HepG2 (cell line): ENCODE results near the gene ZNF582. TPM values are rescaled to one million over a fixed set of nuclear protein-coding genes. Genes with fewer than 3 reads are reported as not detected.

Experiments
- CREB1 ChIP-seq, 2 experiments: fragments of 450-650 bp in 1 of 2; IDR thresholded peaks; 2 replicates each; pipeline ENCODE4 v1.6.1; 2016 to 2017; ENCODE audit warnings: control low read depth in 1 of 2, mild to moderate bottlenecking in 1 of 2, missing compliant biosample characterization in 1 of 2, missing genetic modification characterization in 1 of 2
- HNRNPUL1 ChIP-seq: fragments of 200-400 bp; formaldehyde crosslinking; IDR thresholded peaks from 2 replicates; pipeline ENCODE4 v1.6.1; 2017; ENCODE audit warnings: low read depth, mild to moderate bottlenecking, low read length, moderate library complexity
- HOXA3 ChIP-seq: sonication (generic); formaldehyde crosslinking; IDR thresholded peaks from 2 replicates; pipeline ENCODE4 v1.5.0; 2020; ENCODE audit warnings: missing genetic modification reagents
- KLF16 ChIP-seq, 2 experiments: sonication (generic) in 1 of 2; formaldehyde crosslinking in 1 of 2; IDR thresholded peaks; 2 replicates each; pipeline versions ENCODE4 v1.6.1 to v1.8.0; 2016 to 2023; ENCODE audit warnings: missing genetic modification reagents in 2 of 2, missing compliant biosample characterization in 1 of 2
- RFX5 ChIP-seq: IDR thresholded peaks from 2 replicates; pipeline ENCODE4 v1.6.1; 2011; ENCODE audit warnings: low read depth, low read length, improper control_type of control experiment
- SIX4 ChIP-seq: sonication (generic); formaldehyde crosslinking; IDR thresholded peaks from 2 replicates; pipeline ENCODE4 v1.4.0; 2020; ENCODE audit warnings: missing genetic modification reagents
- SP4 ChIP-seq: sonication (generic); formaldehyde crosslinking; IDR thresholded peaks from 2 replicates; pipeline ENCODE4 v1.8.1; 2023; ENCODE audit warnings: mild to moderate bottlenecking, missing genetic modification reagents
- STAT5B ChIP-seq: sonication (generic); formaldehyde crosslinking; IDR thresholded peaks from 2 replicates; pipeline ENCODE4 v1.4.0; 2020; ENCODE audit warnings: missing genetic modification reagents
- TCF7 ChIP-seq: sonication (generic); IDR thresholded peaks from 2 replicates; pipeline ENCODE4 v1.6.1; 2016; ENCODE audit warnings: antibody characterized with exemption, low read depth
- TGIF2 ChIP-seq: IDR thresholded peaks from 2 replicates; pipeline ENCODE4 v1.6.1; 2016; ENCODE audit warnings: control low read depth, missing compliant biosample characterization
- ZC3H4 ChIP-seq: sonication (generic); formaldehyde crosslinking; IDR thresholded peaks from 2 replicates; pipeline ENCODE4 v1.4.0; 2020; ENCODE audit warnings: missing genetic modification reagents, borderline replicate concordance
- ZNF121 ChIP-seq: sonication (generic); formaldehyde crosslinking; IDR thresholded peaks from 2 replicates; pipeline ENCODE4 v1.5.0; 2020; ENCODE audit warnings: mild to moderate bottlenecking, missing genetic modification reagents
- ZNF160 ChIP-seq: sonication (generic); formaldehyde crosslinking; IDR thresholded peaks from 2 replicates; pipeline ENCODE4 v1.8.0; 2022; ENCODE audit warnings: mild to moderate bottlenecking, inconsistent platforms, missing genetic modification reagents
- ZNF326 ChIP-seq: sonication (generic); formaldehyde crosslinking; IDR thresholded peaks from 2 replicates; pipeline ENCODE4 v1.4.0; 2020; ENCODE audit warnings: missing genetic modification reagents, borderline replicate concordance
- ZNF564 ChIP-seq: sonication (generic); formaldehyde crosslinking; IDR thresholded peaks from 2 replicates; pipeline ENCODE4 v1.8.1; 2023; ENCODE audit warnings: mild to moderate bottlenecking, missing genetic modification reagents
- ZNF572 ChIP-seq: sonication (generic); formaldehyde crosslinking; IDR thresholded peaks from 2 replicates; pipeline ENCODE4 v1.5.1; 2020; ENCODE audit warnings: mild to moderate bottlenecking, missing genetic modification reagents
- ZNF746 ChIP-seq: sonication (generic); formaldehyde crosslinking; IDR thresholded peaks from 2 replicates; pipeline ENCODE4 v1.8.0; 2022; ENCODE audit warnings: mild to moderate bottlenecking, missing genetic modification reagents
- ZNF780A ChIP-seq: sonication (generic); formaldehyde crosslinking; IDR thresholded peaks from 2 replicates; pipeline ENCODE4 v1.8.0; 2022; ENCODE audit warnings: mild to moderate bottlenecking, missing genetic modification reagents, moderate library complexity
- polyA plus RNA-seq, 8 experiments: library from polyadenylated mRNA; depleted of rRNA in 3 of 8; stranded (reverse) in 7 of 8; unstranded in 1 of 8; fragments of >200 nt; fragmentation: Illumina TruSeq in 4 of 8; extraction: Trizol in 4 of 8; gene quantifications; 2 replicates each; pipeline versions ENCODE4 v1.2.1 to v1.2.3, GENCODE V29; 2011 to 2016; ENCODE audit warnings: low read depth in 4 of 8, missing spikeins in 1 of 8, mixed read lengths in 1 of 8; ENCODE audit not compliant: insufficient read depth in 1 of 8
- total RNA-seq, 5 experiments: library from RNA; depleted of rRNA; stranded (reverse); fragments of >200 nt; fragmentation: Illumina TruSeq; extraction: Trizol; gene quantifications; 2 replicates each; pipeline ENCODE4 v1.2.3, GENCODE V29; 2016; ENCODE audit warnings: low read depth in 1 of 5
- TF ChIP-seq, protein P1 (sequence below): IDR thresholded peaks from 2 replicates; pipeline ENCODE4 v1.6.1; 2016; ENCODE audit warnings: mild to moderate bottlenecking, missing biosample characterization, missing genetic modification reagents
- TF ChIP-seq, protein P2 (sequence below): IDR thresholded peaks from 2 replicates; pipeline ENCODE4 v1.6.1; 2016; ENCODE audit warnings: missing genetic modification reagents, missing compliant biosample characterization
- TF ChIP-seq, protein P3 (sequence below): sonication (generic); formaldehyde crosslinking; IDR thresholded peaks from 2 replicates; pipeline ENCODE4 v1.5.0; 2020; ENCODE audit warnings: missing genetic modification reagents
- TF ChIP-seq, protein P4 (sequence below): sonication (generic); IDR thresholded peaks from 2 replicates; pipeline ENCODE4 v1.6.1; 2016; ENCODE audit warnings: low read depth, borderline replicate concordance
- TF ChIP-seq, protein P5 (sequence below): sonication (generic); formaldehyde crosslinking; IDR thresholded peaks from 2 replicates; pipeline ENCODE4 v1.4.0; 2020; ENCODE audit warnings: mild to moderate bottlenecking, low read depth, missing genetic modification reagents
- TF ChIP-seq, protein P6 (sequence below): IDR thresholded peaks from 2 replicates; pipeline ENCODE4 v1.6.1; 2016
- TF ChIP-seq, protein P7 (sequence below): sonication (generic); formaldehyde crosslinking; IDR thresholded peaks from 2 replicates; pipeline ENCODE4 v1.4.0; 2020; ENCODE audit warnings: missing genetic modification reagents; ENCODE audit errors: not compliant biosample characterization

The ZNF582 gene
- total and polyA plus RNA-seq, 2 of the 13 experiments (the other 11 are each of a cell fraction or from before 2014, with no cell fraction given): 0.83 to 1.6 TPM

DNA sequence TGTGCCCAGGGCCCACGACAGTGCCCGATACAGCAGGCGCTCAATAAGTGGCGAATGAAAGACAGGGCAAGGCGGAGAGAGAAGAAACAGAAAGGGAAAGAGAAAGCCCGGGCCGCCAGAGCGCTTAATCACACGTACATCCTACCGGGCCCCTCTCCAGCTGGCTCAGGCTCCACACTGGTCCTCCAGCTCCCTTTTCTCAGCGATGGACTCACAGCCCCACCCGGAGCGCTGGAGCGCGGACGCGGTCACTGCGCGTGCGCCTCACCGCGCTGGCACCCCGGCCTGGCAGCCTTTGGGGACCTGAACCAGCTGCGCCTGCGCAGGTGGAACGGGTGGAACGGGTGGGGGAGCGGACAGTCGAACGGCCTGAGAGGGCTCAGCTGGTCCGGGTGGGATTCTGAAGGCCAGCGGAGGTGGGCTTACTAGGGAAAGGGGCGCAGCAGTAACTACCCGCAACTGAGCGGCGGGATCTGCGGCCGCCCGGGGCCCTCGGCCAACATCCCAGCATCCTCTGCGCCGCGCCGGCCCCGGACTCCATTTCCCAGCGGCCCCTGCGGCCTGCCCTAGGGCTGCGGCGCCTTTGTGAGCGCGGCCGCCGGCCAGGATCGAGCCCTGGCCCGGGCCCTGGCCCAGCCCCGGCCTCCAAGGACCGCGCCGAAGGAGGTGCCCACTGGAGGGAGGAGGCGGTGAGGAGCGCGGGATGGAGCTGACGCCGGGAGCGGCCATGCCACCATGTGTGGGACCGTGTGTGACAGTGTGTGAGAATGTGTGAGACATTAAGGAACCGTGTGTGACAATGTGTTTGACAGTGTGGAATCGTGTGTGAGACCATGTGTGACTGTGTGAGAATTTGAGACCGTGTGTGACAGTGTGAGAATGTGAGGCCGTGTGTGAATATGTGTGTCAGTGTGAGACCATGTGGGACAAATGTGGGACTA is 10.7 kb upstream of the ZNF582 start, which contains the start of gene ZNF583 (continued):
- TF ChIP-seq, protein P1, sequence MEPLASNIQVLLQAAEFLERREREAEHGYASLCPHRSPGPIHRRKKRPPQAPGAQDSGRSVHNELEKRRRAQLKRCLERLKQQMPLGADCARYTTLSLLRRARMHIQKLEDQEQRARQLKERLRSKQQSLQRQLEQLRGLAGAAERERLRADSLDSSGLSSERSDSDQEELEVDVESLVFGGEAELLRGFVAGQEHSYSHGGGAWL: no peak
- TF ChIP-seq, protein P2, sequence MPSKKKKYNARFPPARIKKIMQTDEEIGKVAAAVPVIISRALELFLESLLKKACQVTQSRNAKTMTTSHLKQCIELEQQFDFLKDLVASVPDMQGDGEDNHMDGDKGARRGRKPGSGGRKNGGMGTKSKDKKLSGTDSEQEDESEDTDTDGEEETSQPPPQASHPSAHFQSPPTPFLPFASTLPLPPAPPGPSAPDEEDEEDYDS (CRISPR knock-in tag): no peak
- TF ChIP-seq, protein P3, sequence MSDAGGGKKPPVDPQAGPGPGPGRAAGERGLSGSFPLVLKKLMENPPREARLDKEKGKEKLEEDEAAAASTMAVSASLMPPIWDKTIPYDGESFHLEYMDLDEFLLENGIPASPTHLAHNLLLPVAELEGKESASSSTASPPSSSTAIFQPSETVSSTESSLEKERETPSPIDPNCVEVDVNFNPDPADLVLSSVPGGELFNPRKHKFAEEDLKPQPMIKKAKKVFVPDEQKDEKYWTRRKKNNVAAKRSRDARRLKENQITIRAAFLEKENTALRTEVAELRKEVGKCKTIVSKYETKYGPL (CRISPR knock-in tag): no peak
- TF ChIP-seq RFX5 (no peak), STAT5B (no peak), ZNF572 (CRISPR knock-in tag) (no peak), TGIF2 (CRISPR knock-in tag) (peak; percentile 82), KLF16 (CRISPR knock-in tag; IDR thresholded peaks at IDR 0.05) (peak in 1 of 2 experiments; percentile 45; a peak in 1 of 4 replicates), ZNF160 (CRISPR knock-in tag) (peak; percentile 58; the same call in 1 of the 2 replicates), HNRNPUL1 (no peak), ZC3H4 (CRISPR knock-in tag) (no peak), TCF7 (peak; percentile 33; the same call in 1 of the 2 replicates), ZNF564 (CRISPR knock-in tag) (no peak), ZNF746 (CRISPR knock-in tag) (peak; percentile 44; the same call in 1 of the 2 replicates), ZNF780A (CRISPR knock-in tag) (no peak), CREB1 (IDR thresholded peaks at IDR 0.05) (no peak), CREB1 (CRISPR knock-in tag; IDR thresholded peaks at IDR 0.05) (no peak), ZNF326 (CRISPR knock-in tag) (no peak), ZNF121 (CRISPR knock-in tag) (no peak), SP4 (CRISPR knock-in tag) (peak; percentile 59; the same call in 1 of the 2 replicates), SIX4 (CRISPR knock-in tag) (no peak), HOXA3 (CRISPR knock-in tag) (peak; percentile 54)
- TF ChIP-seq, protein P4, sequence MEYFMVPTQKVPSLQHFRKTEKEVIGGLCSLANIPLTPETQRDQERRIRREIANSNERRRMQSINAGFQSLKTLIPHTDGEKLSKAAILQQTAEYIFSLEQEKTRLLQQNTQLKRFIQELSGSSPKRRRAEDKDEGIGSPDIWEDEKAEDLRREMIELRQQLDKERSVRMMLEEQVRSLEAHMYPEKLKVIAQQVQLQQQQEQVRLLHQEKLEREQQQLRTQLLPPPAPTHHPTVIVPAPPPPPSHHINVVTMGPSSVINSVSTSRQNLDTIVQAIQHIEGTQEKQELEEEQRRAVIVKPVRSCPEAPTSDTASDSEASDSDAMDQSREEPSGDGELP: peak; percentile 85
- TF ChIP-seq, protein P5, sequence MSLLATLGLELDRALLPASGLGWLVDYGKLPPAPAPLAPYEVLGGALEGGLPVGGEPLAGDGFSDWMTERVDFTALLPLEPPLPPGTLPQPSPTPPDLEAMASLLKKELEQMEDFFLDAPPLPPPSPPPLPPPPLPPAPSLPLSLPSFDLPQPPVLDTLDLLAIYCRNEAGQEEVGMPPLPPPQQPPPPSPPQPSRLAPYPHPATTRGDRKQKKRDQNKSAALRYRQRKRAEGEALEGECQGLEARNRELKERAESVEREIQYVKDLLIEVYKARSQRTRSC (CRISPR knock-in tag): no peak
- TF ChIP-seq, protein P6, sequence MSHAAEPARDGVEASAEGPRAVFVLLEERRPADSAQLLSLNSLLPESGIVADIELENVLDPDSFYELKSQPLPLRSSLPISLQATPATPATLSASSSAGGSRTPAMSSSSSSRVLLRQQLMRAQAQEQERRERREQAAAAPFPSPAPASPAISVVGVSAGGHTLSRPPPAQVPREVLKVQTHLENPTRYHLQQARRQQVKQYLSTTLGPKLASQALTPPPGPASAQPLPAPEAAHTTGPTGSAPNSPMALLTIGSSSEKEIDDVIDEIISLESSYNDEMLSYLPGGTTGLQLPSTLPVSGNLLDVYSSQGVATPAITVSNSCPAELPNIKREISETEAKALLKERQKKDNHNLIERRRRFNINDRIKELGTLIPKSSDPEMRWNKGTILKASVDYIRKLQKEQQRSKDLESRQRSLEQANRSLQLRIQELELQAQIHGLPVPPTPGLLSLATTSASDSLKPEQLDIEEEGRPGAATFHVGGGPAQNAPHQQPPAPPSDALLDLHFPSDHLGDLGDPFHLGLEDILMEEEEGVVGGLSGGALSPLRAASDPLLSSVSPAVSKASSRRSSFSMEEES: no peak
- TF ChIP-seq, protein P7, sequence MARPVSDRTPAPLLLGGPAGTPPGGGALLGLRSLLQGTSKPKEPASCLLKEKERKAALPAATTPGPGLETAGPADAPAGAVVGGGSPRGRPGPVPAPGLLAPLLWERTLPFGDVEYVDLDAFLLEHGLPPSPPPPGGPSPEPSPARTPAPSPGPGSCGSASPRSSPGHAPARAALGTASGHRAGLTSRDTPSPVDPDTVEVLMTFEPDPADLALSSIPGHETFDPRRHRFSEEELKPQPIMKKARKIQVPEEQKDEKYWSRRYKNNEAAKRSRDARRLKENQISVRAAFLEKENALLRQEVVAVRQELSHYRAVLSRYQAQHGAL (CRISPR knock-in tag): no peak
